HK-2 (cell line): ENCODE results near the gene BAG1.

Experiments used
- DNase-seq: peaks from one replicate; pipeline ENCODE4 v3.0.0-alpha.2; 2018; ENCODE audit not compliant: unreplicated experiment

BAG1 gene

DNA sequence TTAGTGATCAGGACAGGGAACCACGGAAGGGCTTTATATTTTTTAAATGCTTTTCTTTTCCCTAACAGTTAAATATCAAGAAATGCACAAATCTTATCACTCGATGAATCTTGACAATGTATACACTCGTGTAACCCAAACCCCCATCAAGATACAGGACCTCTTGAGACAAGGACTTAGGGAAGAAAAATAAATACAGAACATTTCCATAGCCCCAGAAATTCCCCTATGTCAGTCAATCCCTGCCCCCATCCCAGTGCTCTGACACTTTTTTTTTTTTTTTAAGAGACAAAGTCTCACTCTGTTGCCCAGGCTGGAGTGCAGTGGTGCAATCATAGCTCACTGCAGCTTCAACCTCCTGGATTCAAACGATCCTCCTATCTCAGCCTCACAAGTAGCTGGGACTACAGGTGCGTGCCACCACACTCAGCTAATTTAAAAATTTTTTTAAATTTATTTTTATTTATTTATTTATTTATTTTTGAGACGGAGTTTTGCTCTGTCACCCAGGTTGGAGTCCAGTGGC, 21.8 kb downstream of the BAG1 start:
- no peak for DNase-seq

DNA sequence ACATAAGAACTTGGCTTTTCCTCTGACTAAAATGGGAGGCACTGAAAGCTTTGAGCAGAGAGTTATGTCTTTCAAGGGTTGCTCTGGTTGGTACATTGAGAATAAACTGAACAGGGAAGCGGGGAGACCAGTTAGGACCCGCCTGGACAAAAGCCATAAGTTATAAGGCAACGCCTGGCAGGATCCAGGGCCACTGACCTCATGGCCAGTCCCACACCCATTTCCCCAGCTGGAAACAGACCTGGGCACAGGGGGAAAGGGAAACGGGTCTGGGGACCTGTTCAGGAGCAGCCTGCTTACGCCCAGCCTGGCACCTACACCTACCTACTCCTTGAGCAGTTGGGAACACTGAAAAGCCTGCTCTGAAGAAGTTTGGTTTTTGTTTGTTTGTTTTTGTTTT, 23.2 kb downstream of the BAG1 start:
- no peak for DNase-seq

DNA sequence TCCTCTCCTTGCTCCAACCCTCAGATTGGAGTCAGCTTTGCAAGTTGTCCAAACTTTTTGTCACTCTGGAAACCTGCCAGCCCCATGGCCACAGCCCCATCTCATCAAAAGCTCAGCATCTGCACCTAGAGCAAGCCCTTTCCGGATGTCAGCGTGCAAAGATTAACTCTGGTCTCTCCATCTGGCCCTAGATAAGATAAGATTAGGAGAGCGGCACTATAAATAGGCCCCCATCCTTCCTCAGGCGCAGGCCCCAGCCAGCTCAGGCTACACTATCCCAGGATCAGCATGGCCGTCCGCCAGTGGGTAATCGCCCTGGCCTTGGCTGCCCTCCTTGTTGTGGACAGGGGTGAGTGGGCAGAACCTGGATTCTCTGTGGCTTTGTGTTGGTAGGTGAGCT, 24.6 kb downstream of the BAG1 start, which contains the start of gene SPINK4:
SPINK4 (plus strand) TSS at position 247 of the 400 bp plus-strand sequence; CDS start at position 289, 42 bp downstream.
- no peak for DNase-seq

DNA sequence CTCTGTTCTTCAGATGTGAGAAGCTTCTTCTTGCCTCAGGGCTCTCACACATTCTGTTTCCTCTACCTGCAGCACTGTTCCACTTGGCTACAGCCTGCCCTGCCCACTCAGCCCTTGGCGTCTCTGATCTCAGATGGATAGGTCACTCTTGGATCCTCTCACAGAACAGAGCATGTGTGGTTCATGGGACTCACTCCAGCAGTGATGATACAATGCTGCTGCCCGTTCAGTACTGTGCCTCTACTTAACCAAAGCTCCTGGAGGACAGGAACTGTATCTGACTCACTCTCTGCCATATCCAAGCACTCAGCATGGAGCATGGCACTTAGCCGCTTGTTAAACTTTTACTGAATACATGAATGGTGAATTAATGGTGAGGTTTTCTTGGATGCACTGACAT, 27.9 kb downstream of the BAG1 start:
- DNase-seq = no peak

DNA sequence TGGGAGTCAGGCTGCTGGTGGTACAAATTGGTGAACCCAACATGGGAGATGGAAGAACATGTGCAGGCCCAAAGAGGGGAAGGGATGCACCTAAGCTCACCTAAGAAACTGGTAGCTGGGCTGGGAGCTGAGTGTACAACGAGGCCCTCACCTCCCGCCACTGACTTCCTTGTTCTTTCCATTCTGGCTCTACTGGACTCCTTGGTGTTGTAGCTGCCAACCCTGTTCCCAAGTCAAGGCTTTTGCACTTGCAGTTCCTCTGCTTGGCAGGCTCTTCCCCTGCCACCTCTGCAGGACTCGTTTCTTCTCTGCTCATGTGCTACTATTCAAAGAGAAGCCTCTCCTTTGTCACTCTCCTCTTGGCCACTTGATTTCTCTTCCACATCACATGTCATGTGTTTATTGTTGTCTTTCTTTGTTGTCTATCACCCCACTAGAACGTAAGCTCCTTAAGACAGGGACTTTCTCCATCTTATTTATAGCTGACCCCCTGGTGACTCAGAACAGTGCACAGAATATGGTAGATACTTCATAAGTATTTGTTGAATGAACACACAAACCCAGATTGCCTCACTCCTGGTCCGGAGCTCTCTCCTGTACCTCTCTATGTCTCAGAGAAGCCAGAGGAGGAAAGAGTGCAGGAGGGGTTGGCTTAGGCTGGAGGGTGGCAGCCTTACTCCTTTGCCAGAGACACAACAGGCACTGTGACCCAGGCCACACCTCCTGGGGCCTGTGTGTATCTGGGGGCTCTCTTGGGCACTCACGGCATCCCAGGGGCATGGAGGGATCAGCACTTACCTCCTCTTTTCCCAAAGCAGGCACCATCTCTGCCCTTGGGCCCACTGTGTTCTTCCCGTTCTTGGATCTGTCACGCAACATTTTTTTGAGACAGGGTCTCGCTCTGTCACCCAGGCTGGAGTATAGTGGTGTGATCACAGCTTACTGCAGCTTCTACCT, 29.7 kb downstream of the BAG1 start:
- DNase-seq = no peak

DNA sequence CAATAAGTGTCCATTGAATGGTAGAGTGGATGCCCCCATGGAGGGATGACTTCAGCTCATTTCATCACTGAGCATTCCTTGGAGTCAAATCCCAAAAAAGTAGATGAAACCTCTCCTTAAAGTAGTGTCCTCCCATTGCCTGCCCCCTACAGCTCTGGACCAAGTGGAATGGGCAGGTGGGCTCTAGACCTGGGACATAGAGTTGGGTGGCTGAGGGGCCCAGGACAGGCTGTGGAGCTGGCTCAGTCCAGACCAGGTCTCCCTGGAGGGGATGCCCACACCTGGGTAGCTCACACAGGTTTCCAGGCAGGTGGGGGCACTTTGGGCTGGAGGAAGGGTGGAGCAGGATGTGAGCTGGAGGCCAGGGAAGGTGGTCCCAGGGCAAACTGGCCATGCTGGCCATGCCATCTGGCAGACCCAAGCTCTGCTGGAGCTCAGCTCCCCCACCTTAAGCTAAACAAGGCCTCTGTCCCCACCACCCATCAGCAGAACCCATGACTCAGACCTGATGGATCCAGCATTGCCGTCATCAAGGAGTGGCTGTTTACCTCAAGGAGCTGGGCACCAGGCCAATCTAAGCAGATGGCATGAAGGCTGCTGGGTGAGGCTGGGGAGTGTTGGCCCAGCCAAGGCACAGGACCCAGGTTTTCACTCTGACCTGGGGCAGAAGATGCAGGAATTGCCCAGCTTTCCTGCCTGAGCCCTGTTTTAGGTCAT, 30.7 kb downstream of the BAG1 start:
- peak; percentile 37 for DNase-seq

DNA sequence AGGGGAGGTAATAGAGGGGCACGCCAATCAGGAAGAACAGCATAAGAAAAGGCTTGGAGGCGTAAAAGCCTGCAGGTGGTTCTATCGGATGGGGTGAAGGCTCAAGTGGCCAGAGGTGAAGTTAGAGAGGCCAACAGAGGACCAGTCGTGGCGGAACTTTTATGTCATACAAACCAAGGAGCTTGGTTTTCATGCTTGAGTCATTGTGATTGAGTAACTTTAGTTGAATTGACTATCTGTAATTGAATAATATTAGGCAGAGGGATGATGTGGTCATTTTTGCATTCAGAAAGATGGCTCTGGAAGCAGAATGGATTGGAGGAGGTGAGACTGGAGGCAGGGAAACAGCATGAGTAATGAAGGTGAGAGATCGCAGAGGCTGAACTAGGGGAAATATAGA, 31.7 kb downstream of the BAG1 start:
- no peak for DNase-seq

DNA sequence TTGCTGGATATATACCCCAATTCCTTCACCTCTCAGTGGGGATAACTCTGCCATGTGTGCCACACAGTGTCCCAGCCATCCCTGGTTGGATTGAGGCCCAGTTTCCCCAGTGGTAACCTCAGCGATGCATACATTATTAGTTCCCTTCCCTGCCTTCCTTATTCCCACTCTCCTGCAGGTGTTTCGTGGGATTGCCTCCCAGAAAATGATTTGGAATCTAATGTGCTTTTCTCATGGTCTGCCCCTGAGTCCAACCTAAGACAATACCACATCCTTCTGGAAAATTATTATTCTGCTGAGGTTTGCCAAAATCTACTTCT, 32.9 kb downstream of the BAG1 start:
- no peak for DNase-seq

DNA sequence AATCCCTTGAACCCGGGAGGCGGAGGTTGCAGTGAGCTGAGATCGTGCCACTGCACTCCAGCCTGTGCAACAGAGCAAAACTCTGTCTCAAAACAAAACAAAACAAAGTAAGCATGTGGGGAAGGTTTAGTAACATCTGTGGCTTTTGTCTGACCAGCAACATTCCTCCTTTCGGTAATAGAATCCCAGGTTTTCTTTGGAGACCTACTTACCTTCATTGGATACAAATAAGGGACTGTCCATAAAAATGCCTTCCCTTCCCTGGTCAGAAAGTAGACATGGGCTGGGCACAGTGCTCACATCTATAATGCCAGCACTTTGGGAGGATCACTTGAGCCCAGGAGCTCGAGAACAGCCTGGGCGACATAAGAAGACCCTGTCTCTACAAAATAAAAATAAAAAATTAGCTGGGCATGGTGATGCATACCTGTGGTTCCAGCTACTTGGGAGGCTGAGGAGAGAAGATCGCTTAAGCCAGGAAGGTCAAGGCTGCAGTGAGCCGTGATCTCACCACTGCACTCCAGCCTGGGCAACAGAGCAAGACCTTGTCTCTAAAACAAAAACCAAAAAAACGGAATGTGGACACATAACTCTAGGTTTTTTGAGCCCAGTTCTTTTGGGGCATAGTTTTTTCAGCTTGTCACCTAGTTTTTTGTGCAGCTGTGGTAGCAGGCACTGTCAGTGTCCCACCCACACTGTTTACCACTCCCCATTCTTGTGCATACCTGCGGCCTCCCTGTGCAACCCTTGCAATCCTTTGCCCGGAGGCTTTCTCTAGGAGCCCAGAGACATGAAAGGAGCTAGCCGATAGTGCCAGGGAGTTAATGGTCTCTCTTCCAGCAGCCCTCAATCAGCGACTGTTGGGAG, 33.5 kb downstream of the BAG1 start:
- DNase-seq = no peak

DNA sequence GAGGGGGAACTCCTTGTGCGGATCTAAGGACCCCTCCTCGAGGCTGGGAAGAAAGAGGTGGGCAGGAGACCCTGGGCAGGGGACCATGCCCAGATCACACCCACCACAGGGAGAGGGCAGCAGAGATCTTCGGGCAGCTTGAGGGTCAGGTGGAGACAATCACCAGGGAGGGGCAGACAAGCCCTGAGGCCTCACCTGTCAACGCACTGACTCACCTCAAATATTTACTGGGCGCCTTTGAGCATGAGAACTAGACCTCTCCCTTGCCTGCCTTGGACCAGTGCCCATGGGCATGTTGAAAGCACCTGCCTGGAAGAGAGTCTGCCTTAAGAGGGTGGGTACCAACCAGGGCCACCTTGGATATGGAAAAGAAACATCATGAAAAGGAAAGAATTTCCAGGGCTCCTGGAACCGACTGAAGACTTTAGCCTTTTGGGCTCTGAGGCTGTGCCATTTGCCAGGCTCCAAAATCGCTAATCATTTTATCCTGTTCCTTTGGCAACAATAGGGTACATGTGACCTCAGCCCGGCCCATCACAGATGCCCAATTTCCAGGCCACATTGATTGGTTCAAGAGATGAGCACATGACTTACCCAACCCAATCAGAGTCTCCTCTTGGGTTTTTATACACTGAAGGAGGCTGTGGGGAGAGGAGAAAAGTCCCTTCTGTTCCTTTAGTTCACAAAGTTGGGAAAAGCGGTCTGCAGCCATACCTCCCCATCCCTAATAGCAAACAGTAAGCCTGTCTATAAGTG, 35.0 kb downstream of the BAG1 start:
- DNase-seq = peak; percentile 10

DNA sequence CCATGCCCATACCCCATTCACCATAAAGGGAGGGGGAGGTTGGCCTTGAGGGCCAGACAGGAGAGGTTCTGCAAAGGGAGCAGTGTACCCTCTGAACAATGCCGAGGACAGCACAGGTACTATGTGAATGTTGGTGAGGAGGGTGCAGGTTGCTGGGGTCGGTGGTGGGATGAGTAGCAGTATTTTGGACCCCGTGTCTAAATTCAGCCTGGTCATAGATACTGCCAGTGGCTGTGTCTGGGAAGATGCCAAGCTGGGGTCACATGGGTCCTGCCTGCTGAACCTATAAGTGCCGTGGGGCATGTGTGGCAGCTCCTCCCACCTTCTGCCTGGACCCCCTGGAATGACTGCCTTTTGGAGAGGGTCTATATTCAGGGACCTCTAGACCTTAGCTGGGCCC, 35.9 kb downstream of the BAG1 start:
- no peak for DNase-seq

DNA sequence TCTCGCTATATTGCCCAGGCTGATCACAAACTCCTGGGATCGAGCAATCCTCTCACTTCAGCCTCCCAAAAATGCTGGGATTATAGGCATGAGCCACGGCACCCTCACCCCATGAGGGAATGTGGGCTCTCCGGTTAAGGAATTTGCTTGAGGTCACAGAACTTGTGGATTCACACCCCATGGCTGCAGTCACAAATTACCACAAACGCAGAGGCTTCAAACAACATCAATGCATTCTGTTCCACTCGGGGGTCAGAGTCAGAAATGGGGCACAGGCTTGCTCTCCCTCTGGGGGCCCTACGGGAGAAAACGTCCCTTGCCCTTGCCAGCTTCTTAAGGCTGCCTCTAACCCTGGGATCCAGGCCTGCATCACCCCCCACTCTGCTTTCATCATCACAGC, 36.8 kb downstream of the BAG1 start:
- no peak for DNase-seq

DNA sequence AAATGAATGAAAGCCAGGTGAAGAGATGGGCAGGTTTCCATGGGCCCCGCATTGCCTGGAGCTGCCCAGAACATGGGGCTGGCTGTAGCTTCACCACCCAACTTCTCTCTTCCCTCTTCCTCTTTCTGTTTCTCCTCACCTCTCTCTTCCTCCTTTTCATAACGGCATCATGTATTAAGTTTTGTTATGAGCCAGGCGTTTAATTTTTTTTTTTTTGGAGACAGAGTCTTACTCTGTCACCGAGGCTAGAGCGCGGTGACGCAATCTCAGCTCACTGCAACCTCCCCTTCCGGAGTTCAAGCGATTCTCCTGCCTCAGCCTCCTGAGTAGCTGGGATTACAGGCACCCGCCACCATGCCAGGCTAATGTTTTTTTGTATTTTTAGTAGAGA, 37.5 kb downstream of the BAG1 start:
- DNase-seq = no peak

DNA sequence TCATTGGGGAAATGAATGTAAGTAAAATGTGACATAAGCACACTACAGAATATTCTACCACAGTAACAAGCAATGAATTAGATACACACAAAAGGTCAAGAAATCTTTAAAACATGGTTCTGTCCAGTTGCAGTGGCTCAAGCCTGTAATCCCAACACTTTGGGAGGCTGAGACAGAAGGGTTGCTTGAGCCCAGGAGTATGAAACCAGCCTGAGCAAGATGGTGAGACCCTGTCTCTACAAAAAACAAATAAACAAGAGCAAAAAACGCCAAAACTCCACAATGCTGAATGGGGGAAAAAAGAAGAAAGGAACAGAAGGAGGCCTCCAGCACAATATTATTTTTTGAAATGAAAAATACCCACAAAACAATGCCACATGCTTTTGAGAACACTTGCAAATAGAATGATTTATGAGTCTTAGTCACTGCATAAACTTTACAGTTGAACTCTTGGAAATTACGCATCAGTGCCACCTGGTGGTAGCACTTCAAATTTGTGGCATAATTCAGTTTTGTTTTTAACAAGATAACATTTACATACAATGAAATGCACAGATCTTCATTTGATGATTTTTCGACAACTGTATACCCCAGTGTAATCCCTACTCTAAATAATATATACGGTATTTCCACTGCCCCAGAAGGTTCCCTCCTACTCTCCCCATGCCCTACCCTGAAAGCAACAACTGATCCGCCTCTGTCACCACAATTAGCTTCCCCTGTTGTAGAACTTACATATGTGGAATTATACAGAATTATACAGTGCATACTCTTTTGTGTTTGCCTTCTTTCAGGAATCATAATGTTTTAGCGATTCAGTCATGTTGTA, 39.0 kb downstream of the BAG1 start:
- DNase-seq = peak; percentile 28

DNA sequence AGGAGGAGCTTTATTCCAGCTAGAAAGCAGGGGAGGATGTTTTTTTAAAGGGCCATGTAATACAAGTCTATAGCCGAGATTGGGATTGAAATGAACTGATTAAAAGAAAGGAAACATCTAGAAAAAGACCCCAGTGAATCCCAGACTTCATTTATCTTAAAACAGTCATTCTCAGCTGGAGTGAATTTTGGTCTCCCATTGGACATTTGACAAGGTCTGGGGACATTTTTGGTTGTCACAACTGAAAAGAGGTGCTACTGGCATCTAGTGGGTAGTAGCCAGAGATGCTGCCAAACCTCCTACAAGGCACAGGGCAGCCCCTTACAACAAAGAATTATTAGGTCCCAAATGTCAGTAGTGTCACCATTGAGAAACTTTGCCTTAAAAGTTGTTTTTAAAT, 40.8 kb downstream of the BAG1 start:
- no peak for DNase-seq

DNA sequence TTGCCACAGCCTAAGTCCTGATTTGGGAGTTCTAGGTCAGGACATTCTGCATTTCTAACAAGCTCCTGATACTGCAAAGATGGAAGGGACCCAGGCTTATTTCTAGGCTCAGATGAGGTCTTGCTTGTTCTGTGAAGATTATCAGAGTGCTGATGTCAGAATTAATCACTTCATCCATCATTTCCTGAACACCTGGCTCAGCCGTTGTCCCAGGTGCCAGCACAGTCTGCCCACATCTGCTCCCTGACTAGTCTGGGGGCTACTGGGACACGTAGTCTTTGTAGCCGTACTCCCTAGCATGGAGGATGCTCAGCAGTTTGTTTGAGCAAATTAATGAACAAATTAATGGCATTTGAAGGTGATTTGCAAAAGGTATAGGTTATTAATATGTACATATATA, 42.5 kb downstream of the BAG1 start:
- no peak for DNase-seq

DNA sequence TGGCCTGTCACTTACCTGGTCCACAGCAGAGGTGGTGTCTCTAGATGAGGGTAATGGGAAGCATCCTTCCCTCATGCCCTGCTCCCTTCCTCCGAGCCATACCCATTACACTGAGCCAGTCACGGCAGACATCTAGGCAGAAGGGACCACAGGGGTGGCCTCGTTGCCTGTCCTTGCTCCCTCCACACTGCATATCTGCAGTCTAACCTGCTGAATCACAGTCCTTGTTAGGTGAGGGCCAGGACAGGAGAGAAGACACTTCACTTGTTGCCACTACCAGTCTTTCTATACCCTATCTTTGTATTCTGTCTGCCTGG, 43.0 kb downstream of the BAG1 start:
- no peak for DNase-seq

DNA sequence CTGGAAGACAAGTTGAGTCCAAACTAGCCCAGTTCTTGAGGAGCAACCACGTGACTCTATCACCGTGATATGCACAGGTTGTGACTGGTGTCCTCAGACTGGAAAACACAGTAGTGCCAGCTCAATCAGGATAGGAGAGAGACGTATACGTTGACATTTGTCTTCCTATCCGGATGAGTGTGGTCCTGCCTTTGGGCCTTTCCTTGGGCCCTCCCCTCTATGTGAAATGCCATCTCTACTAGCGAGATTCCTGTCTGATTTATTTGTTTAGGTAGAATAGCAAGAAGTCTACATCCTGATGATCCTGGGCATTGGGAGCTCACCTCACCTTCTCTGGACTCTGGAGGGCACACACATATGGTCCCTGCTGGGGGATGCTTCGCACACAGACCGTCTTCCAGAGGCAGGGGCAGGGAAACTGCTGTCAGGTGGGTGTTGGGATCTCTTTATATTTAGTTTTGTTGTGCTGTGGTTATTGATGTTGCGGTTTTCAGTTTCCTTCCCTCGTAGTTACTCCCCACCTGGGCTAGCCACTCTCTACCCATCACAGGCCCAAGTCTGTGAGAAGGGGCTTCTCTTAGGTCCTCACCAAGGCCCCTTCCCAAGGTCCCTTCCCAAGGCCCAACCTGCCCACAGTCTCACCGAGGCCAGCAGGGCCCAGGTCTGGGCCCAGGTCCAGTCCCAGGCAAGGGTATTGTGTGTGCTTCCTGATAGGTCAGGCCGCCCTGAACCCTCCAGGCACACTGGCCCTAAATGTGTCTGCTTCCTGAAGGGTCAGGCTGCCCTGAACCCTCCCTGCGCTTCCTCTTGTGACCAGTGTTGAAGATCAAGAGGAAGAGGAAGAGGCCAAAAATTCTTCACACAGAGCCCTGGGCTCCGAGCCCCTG, 43.6 kb downstream of the BAG1 start:
- DNase-seq = no peak

DNA sequence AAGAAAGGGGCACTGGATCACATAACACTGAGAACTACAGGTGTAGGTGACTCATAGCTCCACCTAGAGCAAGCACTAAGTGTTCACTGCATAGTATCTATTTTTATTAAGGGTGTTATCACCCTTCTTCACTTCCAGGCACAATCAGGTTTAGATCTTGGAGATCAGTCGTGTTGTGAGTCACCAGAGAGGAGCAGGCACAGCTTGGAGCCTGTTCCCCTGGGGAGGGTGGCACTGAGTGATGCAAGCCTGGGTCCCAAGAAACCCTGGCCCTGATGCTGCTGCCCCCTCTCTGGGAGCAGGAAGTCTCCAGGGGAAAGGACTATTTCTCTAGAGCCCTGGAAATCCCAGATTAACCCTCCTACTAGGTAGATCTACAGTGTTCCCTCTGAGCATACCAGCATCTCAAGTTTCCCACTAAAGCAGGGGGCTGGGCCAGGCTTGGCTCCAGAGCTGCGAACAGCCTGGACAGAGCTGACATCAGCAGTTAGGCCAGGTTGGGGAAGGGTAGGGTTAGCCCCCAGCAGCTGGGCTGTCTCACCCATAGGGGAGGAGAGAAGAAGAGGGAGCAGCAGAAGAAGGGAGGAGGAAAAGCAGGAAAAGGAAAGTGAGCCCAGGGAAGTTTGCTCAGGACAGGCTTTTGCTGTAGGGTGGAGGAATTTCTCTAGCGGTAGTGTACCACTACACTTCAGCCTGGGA, 52.7 kb downstream of the BAG1 start:
- no peak for DNase-seq
